GM21423 (cell line): ENCODE results near the gene ALDH3A2.
"Not testable (repeated sequence)": the region's sequence is repeated elsewhere in the genome, so short reads cannot be mapped to it uniquely, and the experiment has no call there.

Source experiments
- ATAC-seq: cut with Tn5 transposase; IDR thresholded peaks from one replicate; pipeline ENCODE4 v1.9.1; 2021; ENCODE audit warnings: mild to moderate bottlenecking, moderate library complexity; ENCODE audit not compliant: unreplicated experiment

ALDH3A2 gene

GRCh38 chr17:19677736-19678379, 29.3 kb downstream of the ALDH3A2 start:
- ATAC-seq = no peak

GRCh38 chr17:19678581-19679453, 30.3 kb downstream of the ALDH3A2 start:
- no peak for ATAC-seq

- no peak for ATAC-seq
These were observed 34.6 kb downstream of the ALDH3A2 start for GRCh38 chr17:19683117-19683516.

GRCh38 chr17:19684909-19685580, 36.5 kb downstream of the ALDH3A2 start:
- ATAC-seq = not testable (repeated sequence)

- ATAC-seq = no peak
These were observed 38.0 kb downstream of the ALDH3A2 start for GRCh38 chr17:19686400-19687090.

GRCh38 chr17:19702217-19702641, 53.7 kb downstream of the ALDH3A2 start:
- ATAC-seq = no peak

GRCh38 chr17:19703106-19703827, 54.7 kb downstream of the ALDH3A2 start:
- ATAC-seq = no peak

- no peak for ATAC-seq
These were observed 55.5 kb downstream of the ALDH3A2 start for GRCh38 chr17:19703828-19704613.

- no peak for ATAC-seq
These were observed 56.6 kb downstream of the ALDH3A2 start for GRCh38 chr17:19705201-19705600.

GRCh38 chr17:19705771-19706770, 57.5 kb downstream of the ALDH3A2 start:
- no peak for ATAC-seq

GRCh38 chr17:19706791-19707727, 58.5 kb downstream of the ALDH3A2 start:
- no peak for ATAC-seq

- ATAC-seq = no peak
These were observed 59.2 kb downstream of the ALDH3A2 start for GRCh38 chr17:19707728-19708221.

- no peak for ATAC-seq
These were observed 60.1 kb downstream of the ALDH3A2 start for GRCh38 chr17:19708431-19709175.

- ATAC-seq = no peak
These were observed 61.3 kb downstream of the ALDH3A2 start for GRCh38 chr17:19709841-19710240.

GRCh38 chr17:19712436-19713004, 64.0 kb downstream of the ALDH3A2 start:
- ATAC-seq = no peak

GRCh38 chr17:19713462-19713861, 64.9 kb downstream of the ALDH3A2 start:
- no peak for ATAC-seq
